ENCODE results near the gene U2AF2.

GRCh38 chr19:55720214-55720746, 65.4 kb downstream of the U2AF2 start:
- TF ChIP-seq EP300 (IDR thresholded peaks at IDR 0.05) = no peak
- TF ChIP-seq POLR2A (IDR thresholded peaks at IDR 0.05) = no peak
- TF ChIP-seq, protein P1, sequence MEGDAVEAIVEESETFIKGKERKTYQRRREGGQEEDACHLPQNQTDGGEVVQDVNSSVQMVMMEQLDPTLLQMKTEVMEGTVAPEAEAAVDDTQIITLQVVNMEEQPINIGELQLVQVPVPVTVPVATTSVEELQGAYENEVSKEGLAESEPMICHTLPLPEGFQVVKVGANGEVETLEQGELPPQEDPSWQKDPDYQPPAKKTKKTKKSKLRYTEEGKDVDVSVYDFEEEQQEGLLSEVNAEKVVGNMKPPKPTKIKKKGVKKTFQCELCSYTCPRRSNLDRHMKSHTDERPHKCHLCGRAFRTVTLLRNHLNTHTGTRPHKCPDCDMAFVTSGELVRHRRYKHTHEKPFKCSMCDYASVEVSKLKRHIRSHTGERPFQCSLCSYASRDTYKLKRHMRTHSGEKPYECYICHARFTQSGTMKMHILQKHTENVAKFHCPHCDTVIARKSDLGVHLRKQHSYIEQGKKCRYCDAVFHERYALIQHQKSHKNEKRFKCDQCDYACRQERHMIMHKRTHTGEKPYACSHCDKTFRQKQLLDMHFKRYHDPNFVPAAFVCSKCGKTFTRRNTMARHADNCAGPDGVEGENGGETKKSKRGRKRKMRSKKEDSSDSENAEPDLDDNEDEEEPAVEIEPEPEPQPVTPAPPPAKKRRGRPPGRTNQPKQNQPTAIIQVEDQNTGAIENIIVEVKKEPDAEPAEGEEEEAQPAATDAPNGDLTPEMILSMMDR (IDR thresholded peaks at IDR 0.05) = no peak
